Fibroblast of the aortic adventitia (primary cell): ENCODE data around the gene CHD9. TPM values are rescaled to one million over a fixed set of nuclear protein-coding genes. Genes with fewer than 3 reads are reported as not detected.

ENCODE experiments used
- DNase-seq: peaks from one replicate; pipeline ENCODE4 v3.0.0-alpha.2; 2010; ENCODE audit warnings: low read depth
- H3K4me3 ChIP-seq: 2 replicates; pipeline ENCODE4 v1.5.1; 2011; ENCODE audit warnings: low read depth, mild to moderate bottlenecking, control low read depth, low read length, moderate library complexity
- total RNA-seq: library from RNA; depleted of rRNA; stranded (reverse); fragments of >200 nt; gene quantifications from 2 replicates; pipeline ENCODE4 v1.2.3, GENCODE V29; 2012; ENCODE audit warnings: low replicate concordance
- TF ChIP-seq, protein P1 (sequence below): IDR thresholded peaks from 2 replicates; pipeline ENCODE4 v1.5.1; 2011; ENCODE audit warnings: mild to moderate bottlenecking, low read length, control low read depth, inconsistent platforms; ENCODE audit not compliant: insufficient read depth

The CHD9 gene
- total RNA-seq, 1 donor, result 90.6 TPM

DNA sequence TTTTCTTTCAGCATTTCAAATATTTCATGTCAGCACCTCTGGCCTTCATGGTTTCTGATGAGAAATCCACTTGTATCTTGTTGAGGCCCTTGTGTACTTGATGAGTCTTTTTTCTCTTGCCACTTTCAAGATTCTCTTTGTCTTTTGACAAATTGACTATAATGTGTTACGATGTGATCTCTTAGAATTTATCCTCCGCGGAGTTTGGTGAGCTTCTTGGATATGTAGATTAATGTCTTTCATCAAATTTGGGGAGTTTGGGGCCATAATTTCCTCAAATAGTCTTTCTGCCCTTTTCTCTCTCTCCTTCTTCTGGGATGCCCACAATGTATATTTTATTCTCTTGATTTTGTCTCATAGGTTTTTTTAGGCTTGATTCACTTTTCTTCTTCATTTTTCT, 96.0 kb downstream of the CHD9 start:
- no peak for DNase-seq
- no peak overlapping the region for H3K4me3 ChIP-seq
- TF ChIP-seq, protein P1, sequence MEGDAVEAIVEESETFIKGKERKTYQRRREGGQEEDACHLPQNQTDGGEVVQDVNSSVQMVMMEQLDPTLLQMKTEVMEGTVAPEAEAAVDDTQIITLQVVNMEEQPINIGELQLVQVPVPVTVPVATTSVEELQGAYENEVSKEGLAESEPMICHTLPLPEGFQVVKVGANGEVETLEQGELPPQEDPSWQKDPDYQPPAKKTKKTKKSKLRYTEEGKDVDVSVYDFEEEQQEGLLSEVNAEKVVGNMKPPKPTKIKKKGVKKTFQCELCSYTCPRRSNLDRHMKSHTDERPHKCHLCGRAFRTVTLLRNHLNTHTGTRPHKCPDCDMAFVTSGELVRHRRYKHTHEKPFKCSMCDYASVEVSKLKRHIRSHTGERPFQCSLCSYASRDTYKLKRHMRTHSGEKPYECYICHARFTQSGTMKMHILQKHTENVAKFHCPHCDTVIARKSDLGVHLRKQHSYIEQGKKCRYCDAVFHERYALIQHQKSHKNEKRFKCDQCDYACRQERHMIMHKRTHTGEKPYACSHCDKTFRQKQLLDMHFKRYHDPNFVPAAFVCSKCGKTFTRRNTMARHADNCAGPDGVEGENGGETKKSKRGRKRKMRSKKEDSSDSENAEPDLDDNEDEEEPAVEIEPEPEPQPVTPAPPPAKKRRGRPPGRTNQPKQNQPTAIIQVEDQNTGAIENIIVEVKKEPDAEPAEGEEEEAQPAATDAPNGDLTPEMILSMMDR, result no peak

DNA sequence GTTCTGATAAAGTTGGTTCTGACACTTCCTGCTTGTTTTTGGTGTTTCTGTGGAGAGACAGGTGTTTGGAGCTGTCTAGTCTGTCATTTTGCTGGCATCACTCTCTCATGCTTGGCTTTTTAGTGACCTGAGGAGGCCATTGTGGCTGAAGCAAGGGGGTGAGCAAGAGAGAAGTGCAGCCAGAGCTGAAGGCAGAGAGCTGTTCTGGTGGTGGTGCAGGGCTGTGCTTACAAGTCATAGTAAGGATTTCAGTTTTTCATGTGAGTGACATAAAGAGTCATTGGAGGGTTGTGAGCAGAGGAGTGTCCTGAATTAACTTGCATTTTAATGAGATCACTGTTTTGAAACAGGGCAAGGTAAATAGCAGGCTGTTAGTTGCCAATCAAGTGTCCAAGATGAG, 97.5 kb downstream of the CHD9 start:
- DNase-seq, result no peak
- TF ChIP-seq, protein P1, result no peak

DNA sequence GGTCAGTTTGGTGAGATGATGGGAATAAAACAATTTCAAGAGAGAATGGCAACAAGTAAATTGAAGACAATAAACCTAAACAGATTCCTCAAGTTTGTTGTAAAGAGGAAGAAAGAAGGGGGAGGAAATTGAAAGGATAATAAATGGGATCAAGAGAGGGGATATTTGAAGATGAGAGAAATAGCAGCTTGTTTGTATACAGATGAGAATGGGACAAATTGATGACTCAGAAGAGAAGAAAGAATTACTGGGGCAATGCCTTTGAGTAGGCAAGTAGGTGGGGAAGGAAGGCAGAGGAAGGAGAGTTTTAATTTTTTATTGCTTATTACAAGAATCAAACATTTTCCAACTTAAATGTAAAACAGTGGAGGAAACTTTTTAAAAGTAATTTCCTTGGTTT, 98.3 kb downstream of the CHD9 start:
- no peak overlapping the region for H3K4me3 ChIP-seq
- DNase-seq, result no peak
- TF ChIP-seq, protein P1, result no peak

More for the DNA sequence above, 97.5 kb downstream of the CHD9 start:
- no peak overlapping the region for H3K4me3 ChIP-seq

DNA sequence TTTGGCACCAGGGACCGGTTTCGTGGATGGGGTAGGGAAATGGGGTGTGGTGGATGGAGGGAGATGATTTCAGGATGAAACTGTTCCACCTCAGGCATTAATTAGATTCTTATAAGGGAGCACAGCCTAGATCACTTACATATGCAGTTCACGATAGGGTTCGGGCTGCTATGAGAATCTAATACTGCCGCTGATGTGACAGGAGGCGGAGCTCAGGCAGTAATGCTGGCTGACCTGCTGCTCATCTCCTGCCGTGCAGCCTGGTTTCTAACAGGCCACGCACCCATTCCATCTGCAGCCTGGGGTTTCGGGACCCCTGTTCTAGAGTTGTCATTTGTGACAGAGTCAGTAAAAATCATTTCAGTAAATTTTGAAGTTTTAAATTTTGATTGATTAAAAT, 99.7 kb downstream of the CHD9 start:
- TF ChIP-seq, protein P1, result no peak
- DNase-seq, result no peak

DNA sequence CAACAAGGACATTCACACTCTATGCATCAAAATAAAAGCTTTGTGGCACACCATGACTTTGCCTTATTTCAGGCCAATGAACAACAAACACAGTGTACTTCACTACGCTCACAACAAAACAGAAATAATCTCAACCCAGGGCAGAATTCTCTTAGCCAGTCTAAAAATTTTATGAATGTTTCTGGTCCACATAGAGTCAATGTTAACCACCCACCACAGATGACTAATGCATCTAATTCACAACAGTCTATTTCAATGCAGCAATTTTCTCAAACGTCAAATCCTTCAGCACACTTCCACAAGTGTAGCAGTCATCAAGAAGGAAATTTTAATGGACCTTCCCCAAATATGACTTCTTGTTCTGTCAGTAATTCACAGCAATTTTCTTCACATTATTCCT, 101.7 kb downstream of the CHD9 start:
- H3K4me3 ChIP-seq, result no peak overlapping the region
- DNase-seq, result no peak
- TF ChIP-seq, protein P1, result no peak

More for the DNA sequence above, 99.7 kb downstream of the CHD9 start:
- no peak overlapping the region for H3K4me3 ChIP-seq

DNA sequence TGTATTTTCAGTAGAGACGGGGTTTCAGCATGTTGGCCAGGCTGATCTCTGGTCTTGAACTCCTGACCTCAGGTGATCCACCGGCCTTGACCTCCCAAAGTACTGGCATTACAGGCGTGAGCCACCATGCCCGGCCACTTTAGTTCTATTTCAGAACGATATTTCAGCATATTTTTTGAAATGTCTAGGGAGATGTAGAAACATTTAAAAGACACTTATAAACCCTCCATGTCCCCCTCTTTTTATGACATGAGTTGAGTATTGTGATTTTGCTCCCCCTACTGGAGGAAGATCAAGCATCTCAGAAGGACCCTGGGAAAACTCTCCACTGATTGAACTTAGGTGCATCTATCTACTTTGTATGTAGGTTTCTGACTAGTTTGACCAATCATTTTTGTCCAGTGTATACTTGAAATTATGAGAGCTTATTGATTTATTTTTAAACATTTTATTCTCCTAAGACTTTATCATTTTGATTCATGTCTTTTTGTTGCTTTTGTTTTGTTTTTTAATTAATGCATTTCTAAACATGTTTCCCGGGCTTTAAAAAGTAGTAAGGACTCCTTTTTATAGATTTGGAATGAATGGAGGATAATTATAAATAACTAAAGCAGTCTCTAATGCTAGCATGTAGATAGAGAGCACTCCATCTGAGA, 105.1 kb downstream of the CHD9 start:
- no peak overlapping the region for H3K4me3 ChIP-seq
- TF ChIP-seq, protein P1, result peak; percentile 80
- peak; percentile 77 for DNase-seq

DNA sequence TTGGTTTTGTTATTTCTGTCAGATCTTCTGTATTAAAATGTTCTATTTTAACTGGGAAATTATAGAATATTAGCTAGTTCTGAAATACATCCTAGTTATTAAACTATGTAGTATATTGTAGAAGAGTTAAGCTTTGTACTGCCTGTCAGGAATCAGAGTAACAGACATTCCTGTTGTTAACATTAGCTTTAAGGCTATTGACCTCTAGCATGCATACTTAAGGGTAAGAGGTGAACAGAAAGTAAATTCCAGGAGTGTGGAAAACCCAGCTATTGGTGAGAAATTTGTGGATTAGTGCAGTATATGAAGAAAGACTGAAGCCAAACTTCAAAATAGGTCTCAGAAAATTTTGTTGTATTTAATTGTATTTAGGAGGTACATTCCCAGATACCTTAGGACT, 111.3 kb downstream of the CHD9 start:
- H3K4me3 ChIP-seq, result no peak overlapping the region
- TF ChIP-seq, protein P1, result no peak
- no peak for DNase-seq
